ENCODE data around the gene LYPD8. TPM values are rescaled to one million over a fixed set of nuclear protein-coding genes. Genes with fewer than 3 reads are reported as not detected.

Gene LYPD8
- total RNA-seq, 2 experiments from 2014 or later = not detected

GRCh38 chr1:248775441-248775840 is 19.9 kb upstream of the LYPD8 start:
- Mint-ChIP-seq H3K27me3 (peaks cover 9% of the 10 kb centered on the region), H3K4me1 (ENCODE audit: low read depth) (no peaks in the 10 kb centered on the region), H3K27ac (no peak overlapping the region), H3K9me3 (peaks cover 12% of the 10 kb centered on the region), H3K36me3 (ENCODE audit: low read depth) (no peaks in the 10 kb centered on the region), H3K4me3 (no peak overlapping the region)
- ATAC-seq (no peak), DNase-seq (no peak)
- TF ChIP-seq CTCF (IDR thresholded peaks at IDR 0.05) = no peak
- ChIA-PET CTCF (no interaction called here), POLR2A (no interaction called here)
- intact Hi-C loops (cut with micrococcal nuclease) = no loop called here

GRCh38 chr1:248759644-248760043 is 4.1 kb upstream of the LYPD8 start:
- no peak overlapping the region for H3K4me3 Mint-ChIP-seq
- POLR2A ChIA-PET = no interaction called here
- ATAC-seq (no peak), DNase-seq (no peak)
- CTCF ChIA-PET = no interaction called here
- TF ChIP-seq CTCF (IDR thresholded peaks at IDR 0.05) = no peak
- no peak overlapping the region for H3K27ac Mint-ChIP-seq
- no peaks in the 10 kb centered on the region for H3K9me3 Mint-ChIP-seq
- H3K4me1 Mint-ChIP-seq (ENCODE audit: low read depth) = no peaks in the 10 kb centered on the region
- H3K36me3 Mint-ChIP-seq (ENCODE audit: low read depth) = no peaks in the 10 kb centered on the region
- intact Hi-C loops (cut with micrococcal nuclease) = no loop called here
- H3K27me3 Mint-ChIP-seq = peaks cover 7% of the 10 kb centered on the region

- POLR2A ChIA-PET = interaction anchor here (0.8 kb wide), 1 partner anchor 137 kb away, joined by 3 read pairs; no protein-coding TSS in a partner anchor
- DNase-seq (no peak), ATAC-seq (no peak)
- Mint-ChIP-seq H3K9me3 (no peaks in the 10 kb centered on the region), H3K4me1 (ENCODE audit: low read depth) (no peaks in the 10 kb centered on the region), H3K4me3 (no peak overlapping the region), H3K27ac (no peak overlapping the region), H3K36me3 (ENCODE audit: low read depth) (no peaks in the 10 kb centered on the region), H3K27me3 (peaks cover 6% of the 10 kb centered on the region)
- intact Hi-C loops (cut with micrococcal nuclease) = no loop called here
- CTCF ChIA-PET = no interaction called here
- no peak for TF ChIP-seq CTCF (IDR thresholded peaks at IDR 0.05)
These were observed 2.8 kb upstream of the LYPD8 start for GRCh38 chr1:248758352-248758751.

GRCh38 chr1:248757784-248758195 is 2.2 kb upstream of the LYPD8 start:
- ATAC-seq (no peak), DNase-seq (no peak)
- no peak for TF ChIP-seq CTCF (IDR thresholded peaks at IDR 0.05)
- Mint-ChIP-seq H3K36me3 (ENCODE audit: low read depth) (no peaks in the 10 kb centered on the region), H3K27me3 (peaks cover 6% of the 10 kb centered on the region), H3K4me1 (ENCODE audit: low read depth) (no peaks in the 10 kb centered on the region), H3K4me3 (no peak overlapping the region), H3K27ac (no peak overlapping the region), H3K9me3 (no peaks in the 10 kb centered on the region)
- ChIA-PET POLR2A (interaction anchor here (0.6 kb wide), 1 partner anchor 35 kb away, joined by 3 read pairs; no protein-coding TSS in a partner anchor), CTCF (no interaction called here)
- intact Hi-C loops (cut with micrococcal nuclease) = no loop called here

GRCh38 chr1:248756636-248757035 is 1.1 kb upstream of the LYPD8 start:
- peaks cover 6% of the 10 kb centered on the region for H3K27me3 Mint-ChIP-seq
- peaks cover 4% of the 10 kb centered on the region for H3K4me1 Mint-ChIP-seq (ENCODE audit: low read depth)
- no peak for ATAC-seq
- no peak overlapping the region for H3K4me3 Mint-ChIP-seq
- TF ChIP-seq CTCF (IDR thresholded peaks at IDR 0.05) = no peak
- POLR2A ChIA-PET = no interaction called here
- CTCF ChIA-PET = no interaction called here
- DNase-seq = no peak
- intact Hi-C loops (cut with micrococcal nuclease) = no loop called here
- no peaks in the 10 kb centered on the region for H3K9me3 Mint-ChIP-seq
- H3K36me3 Mint-ChIP-seq (ENCODE audit: low read depth) = no peaks in the 10 kb centered on the region
- no peak overlapping the region for H3K27ac Mint-ChIP-seq

Data from activated CD8-positive, alpha-beta T cell treated with anti-CD3 and anti-CD28 coated beads for 36 hours (primary cell).